NCI-H1436 (cell line): ENCODE data around the gene SPRR3.
"Not testable (repeated sequence)": the region's sequence is repeated elsewhere in the genome, so short reads cannot be mapped to it uniquely, and the experiment has no call there.

Source experiments
- DNase-seq: peaks from one replicate; lab custom pipeline; 2025; lab: John Stamatoyannopoulos, UW

The SPRR3 gene

GRCh38 chr1:152983743-152984142, 17.8 kb upstream of the SPRR3 start, which contains the start of gene SPRR1A:
Gene SPRR1A (plus strand): TSS chr1:152984081. CDS start chr1:152985231, 1,150 bp downstream.
- DNase-seq, result no peak

- no peak for DNase-seq
These were observed 15.0 kb upstream of the SPRR3 start for GRCh38 chr1:152986578-152986977.

DNA sequence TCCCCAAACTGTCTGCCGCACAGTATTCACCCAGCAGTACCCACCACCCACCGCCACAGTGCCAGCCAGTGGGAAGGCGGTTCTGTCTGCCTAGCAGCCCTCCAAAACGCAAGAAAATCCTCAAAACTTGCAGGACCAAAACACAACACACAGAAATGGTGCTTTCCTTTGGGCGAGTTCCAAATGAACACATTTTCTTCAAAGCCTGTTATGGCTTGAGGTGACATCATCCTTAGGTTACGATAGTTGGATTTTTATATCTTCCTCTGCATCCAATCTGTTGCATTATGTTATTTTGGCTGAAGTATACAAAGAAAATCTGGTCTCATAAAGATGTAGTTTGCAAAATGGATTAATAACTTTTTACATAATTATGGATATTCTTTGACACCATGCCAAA, 8.4 kb upstream of the SPRR3 start:
- no peak for DNase-seq

- no peak for DNase-seq
These were observed 5.7 kb upstream of the SPRR3 start for GRCh38 chr1:152995842-152996241.

DNA sequence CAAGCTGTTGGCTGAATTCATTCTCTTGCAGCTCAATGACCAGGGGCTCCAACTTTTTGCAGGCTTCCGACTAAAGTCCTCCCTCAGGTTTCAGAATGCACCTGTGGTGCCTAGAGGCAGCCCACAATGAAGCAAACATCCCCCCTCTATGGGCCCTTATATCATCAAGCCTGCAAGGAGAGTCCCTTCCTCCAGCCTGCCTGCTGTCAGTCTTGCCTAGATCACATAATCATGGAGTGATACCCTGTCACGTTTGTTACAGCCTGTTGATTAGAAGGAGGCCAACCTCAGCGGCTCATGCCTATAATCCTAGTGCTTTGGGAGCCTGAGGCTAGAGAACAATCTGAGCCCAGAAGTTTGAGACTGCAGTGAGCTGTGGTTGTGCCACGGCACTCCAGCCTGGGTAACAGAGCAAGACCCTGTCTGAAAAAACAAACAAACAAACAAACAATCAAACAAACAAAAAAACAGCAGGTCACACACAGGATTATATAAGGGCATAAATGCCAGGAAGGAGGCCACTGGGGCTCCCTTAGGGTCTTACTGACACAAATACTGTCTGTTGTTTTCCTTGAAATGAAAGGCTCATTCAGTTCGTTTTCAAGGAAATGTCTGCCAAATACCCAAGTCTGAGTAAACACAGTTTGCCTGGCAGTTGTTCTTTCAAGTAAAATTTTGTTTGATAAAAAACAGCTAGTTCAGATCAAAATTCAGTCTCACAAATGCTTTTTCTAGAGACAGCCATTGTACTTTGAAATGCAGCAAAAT, 4.7 kb upstream of the SPRR3 start:
- no peak for DNase-seq

GRCh38 chr1:152997901-152998300, 3.6 kb upstream of the SPRR3 start:
- no peak for DNase-seq

DNA sequence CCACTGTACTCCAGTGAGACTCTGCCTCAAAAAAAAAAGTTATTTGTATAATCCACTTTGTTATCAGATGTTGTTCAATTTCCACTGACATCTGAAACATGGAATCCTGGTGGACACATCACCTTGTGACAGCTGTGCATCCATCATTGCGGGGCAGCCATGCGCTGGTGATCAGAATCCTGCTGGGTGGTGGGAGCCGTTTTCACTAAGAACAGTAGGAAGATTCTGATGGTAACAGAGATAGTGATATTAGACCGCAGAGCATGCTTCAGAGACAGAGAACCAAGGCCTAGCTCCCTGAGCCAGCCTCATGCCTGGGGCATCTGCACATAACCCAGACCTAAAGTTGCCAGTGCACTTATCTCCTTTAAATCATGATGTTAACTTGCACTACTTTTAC, 3.1 kb upstream of the SPRR3 start:
- no peak for DNase-seq

- DNase-seq, result no peak
These were observed 1.7 kb upstream of the SPRR3 start for GRCh38 chr1:152999818-153000217.

DNA sequence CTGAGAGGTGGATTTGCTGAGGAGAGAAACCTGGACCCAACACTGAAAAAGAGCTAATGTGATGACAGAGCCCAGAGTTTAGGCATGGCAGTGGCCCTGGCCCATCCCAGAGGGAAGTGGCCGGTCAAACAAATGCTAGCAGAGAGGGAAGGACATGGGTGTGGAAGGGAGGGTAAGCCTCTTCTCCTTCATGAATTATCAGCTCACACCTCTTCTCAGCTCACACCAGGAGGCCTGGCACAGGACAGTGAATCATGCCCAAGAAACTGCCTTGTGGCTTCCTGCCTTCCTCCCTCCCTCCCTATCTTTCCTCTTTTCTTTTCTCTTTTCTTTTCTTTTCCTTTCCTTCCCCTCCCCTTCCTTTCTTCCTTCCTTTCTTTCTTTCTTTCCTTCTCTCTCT, 1.3 kb upstream of the SPRR3 start:
- DNase-seq, result no peak

- DNase-seq, result not testable (repeated sequence)
These were observed 9.7 kb downstream of the SPRR3 start for GRCh38 chr1:153011235-153011758.

GRCh38 chr1:153021829-153022228, 20.3 kb downstream of the SPRR3 start:
- not testable (repeated sequence) for DNase-seq

GRCh38 chr1:153022340-153022739, 20.8 kb downstream of the SPRR3 start:
- not testable (repeated sequence) for DNase-seq

GRCh38 chr1:153023109-153023508, 21.6 kb downstream of the SPRR3 start:
- DNase-seq, result no peak

DNA sequence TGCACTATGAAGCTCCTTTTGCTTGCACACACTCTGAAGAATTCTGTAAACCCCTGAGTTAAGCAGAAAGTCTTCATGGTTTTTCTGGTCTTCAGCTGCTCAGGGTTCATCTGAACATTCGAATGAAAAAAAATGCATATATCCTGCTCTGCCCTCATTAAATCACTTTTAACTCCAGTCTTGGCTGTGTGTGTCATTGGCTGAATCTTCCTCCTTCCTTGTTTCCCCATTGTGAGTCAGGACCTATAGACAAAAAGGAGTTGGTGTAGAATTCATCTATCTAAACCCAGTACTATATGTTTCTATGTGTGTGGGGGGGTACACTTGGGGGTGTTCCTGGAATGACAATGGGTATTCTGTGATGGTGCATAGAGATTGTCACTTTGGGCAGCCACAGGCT, 22.9 kb downstream of the SPRR3 start:
- no peak for DNase-seq

GRCh38 chr1:153025797-153026196, 24.2 kb downstream of the SPRR3 start:
- DNase-seq, result no peak

DNA sequence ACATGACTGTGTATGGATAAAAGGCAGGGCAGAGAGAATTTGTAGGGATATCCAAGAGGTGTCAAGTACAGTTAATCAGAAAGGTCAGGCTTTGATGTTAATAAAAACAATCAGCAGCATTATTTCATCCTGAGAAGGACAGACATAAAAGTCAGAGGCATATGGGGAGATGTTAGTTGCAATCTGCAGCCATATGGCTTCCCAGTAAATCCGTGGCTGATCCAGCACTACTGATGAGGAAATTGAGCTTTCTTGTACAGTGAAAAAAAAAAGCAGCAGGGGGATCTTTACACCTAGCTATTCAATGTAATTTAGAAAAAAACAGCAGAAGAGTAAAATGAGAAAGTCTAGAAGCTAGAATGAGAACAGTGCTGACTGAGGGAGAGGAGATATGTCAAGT, 27.2 kb downstream of the SPRR3 start:
- DNase-seq, result no peak

DNA sequence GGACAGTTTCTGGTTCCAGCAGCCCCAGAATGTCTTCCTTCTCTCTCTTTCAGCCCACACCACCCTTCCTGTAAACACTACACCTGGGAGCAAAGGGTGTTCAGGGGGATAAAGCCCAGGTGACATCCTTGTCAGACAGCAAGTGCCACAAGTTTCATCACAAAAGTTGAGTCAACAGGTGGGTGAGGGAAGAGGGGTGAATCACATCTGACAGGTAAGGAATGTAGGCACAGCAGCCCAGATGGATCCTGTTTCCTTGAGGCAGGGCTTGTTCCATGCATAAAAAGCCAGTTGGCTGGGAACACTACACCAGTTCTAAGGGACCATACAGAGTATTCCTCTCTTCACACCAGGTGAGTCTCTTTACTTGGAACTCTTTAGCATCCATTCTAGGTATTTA, 29.3 kb downstream of the SPRR3 start, which contains the start of gene SPRR1B:
Gene SPRR1B, plus strand, starts transcription at position 309 of the 400 bp plus-strand sequence. CDS start 1,143 bp downstream, outside the sequence.
- no peak for DNase-seq

- DNase-seq, result no peak
These were observed 30.5 kb downstream of the SPRR3 start for GRCh38 chr1:153032073-153032472.

- DNase-seq, result no peak
These were observed 31.2 kb downstream of the SPRR3 start for GRCh38 chr1:153032677-153033308.

DNA sequence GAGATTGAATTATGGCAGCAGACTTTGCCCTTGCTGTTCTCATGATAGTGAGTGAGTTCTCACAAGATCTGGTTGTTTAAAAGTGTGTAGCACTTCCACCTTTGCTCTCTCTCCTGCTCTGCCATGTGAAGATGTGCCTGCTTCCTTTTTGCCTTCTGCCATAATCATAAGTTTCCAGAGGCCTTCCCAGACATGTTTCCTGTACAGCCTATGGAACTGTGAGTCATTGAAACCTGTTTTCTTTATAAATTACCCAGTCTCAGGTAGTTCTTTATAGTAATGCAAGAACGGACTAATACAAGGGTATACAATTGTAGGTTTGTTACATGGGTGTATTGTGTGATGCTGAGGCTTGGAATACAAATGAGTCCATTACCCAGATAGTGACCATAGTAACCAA, 33.7 kb downstream of the SPRR3 start:
- DNase-seq, result no peak

GRCh38 chr1:153040950-153041631, 39.5 kb downstream of the SPRR3 start, which contains the start of gene SPRR2D:
Gene SPRR2D (minus strand): TSS chr1:153041120. CDS start chr1:153040346, 774 bp downstream.
- DNase-seq, result no peak

- DNase-seq, result no peak
These were observed 47.7 kb downstream of the SPRR3 start for GRCh38 chr1:153049211-153049610.
